GM23248 (cell line): Measurements from ENCODE around the gene NCK2. TPM values are rescaled to one million over a fixed set of nuclear protein-coding genes. Genes with fewer than 3 reads are reported as not detected.

ENCODE experiments used
- DNase-seq: peaks from one replicate; pipeline ENCODE4 v3.0.0-alpha.2; 2015
- H2AFZ ChIP-seq: fragments of 200-600 bp; sonication (generic); 2 replicates; pipeline ENCODE4 v1.6.1; 2016; ENCODE audit warnings: antibody characterized with exemption
- H3F3A ChIP-seq: fragments of 200-600 bp; sonication (generic); 2 replicates; pipeline ENCODE4 v1.6.1; 2016; ENCODE audit warnings: mild to moderate bottlenecking, antibody characterized with exemption, mixed run types; ENCODE audit not compliant: insufficient read depth
- H3K27ac ChIP-seq: fragments of 200-600 bp; sonication (generic); 2 replicates; pipeline ENCODE4 v1.5.1; 2016; ENCODE audit warnings: mild to moderate bottlenecking
- H3K27me3 ChIP-seq: fragments of 200-600 bp; sonication (generic); replicated peaks from 2 replicates; pipeline ENCODE4 v1.6.1; 2016; ENCODE audit warnings: mild to moderate bottlenecking; ENCODE audit not compliant: insufficient read depth
- H3K36me3 ChIP-seq: fragments of 200-600 bp; sonication (generic); 2 replicates; pipeline ENCODE4 v1.6.1; 2016; ENCODE audit warnings: low read depth, mild to moderate bottlenecking
- H3K4me1 ChIP-seq: fragments of 200-600 bp; sonication (generic); 2 replicates; pipeline ENCODE4 v1.6.1; 2016; ENCODE audit warnings: mild to moderate bottlenecking; ENCODE audit not compliant: insufficient read depth
- H3K4me2 ChIP-seq: fragments of 200-600 bp; sonication (generic); one replicate; pipeline ENCODE4 v1.6.1; 2016; ENCODE audit warnings: mild to moderate bottlenecking; ENCODE audit not compliant: unreplicated experiment
- H3K4me3 ChIP-seq: fragments of 200-600 bp; sonication (generic); 2 replicates; pipeline ENCODE4 v1.5.1; 2016; ENCODE audit warnings: mild to moderate bottlenecking
- H3K79me2 ChIP-seq: fragments of 200-600 bp; sonication (generic); 2 replicates; pipeline ENCODE4 v1.6.1; 2016; ENCODE audit warnings: mild to moderate bottlenecking; ENCODE audit not compliant: insufficient read depth
- H3K9ac ChIP-seq: fragments of 200-600 bp; sonication (generic); 2 replicates; pipeline ENCODE4 v1.6.1; 2016; ENCODE audit warnings: mild to moderate bottlenecking
- H3K9me2 ChIP-seq: fragments of 200-600 bp; sonication (generic); 2 replicates; pipeline ENCODE4 v1.6.1; 2016; ENCODE audit warnings: mixed run types, mild to moderate bottlenecking, moderate library complexity; ENCODE audit not compliant: insufficient read depth
- H3K9me3 ChIP-seq: fragments of 200-600 bp; sonication (generic); one replicate; pipeline ENCODE4 v1.6.1; 2017; ENCODE audit warnings: low read depth
- H4K20me1 ChIP-seq: fragments of 200-600 bp; sonication (generic); 2 replicates; pipeline ENCODE4 v1.6.0; 2016; ENCODE audit not compliant: insufficient read depth
- EZH2 ChIP-seq: fragments of 200-600 bp; sonication (generic); IDR thresholded peaks from 2 replicates; pipeline ENCODE4 v1.6.1; 2018; ENCODE audit warnings: antibody characterized with exemption, mild to moderate bottlenecking; ENCODE audit not compliant: insufficient read depth, poor library complexity, severe bottlenecking
- EZH2phosphoT487 ChIP-seq: fragments of 200-600 bp; sonication (generic); IDR thresholded peaks from 2 replicates; pipeline ENCODE4 v1.6.1; 2018; ENCODE audit warnings: antibody characterized with exemption, moderate library complexity, mild to moderate bottlenecking, low read depth; ENCODE audit not compliant: insufficient read depth
- WGBS, 2 experiments: methylation state at CpG; one replicate each; pipeline ENCODE4 v1.1.6; 2015 to 2017; ENCODE audit warnings: low lambda C conversion rate in 2 of 2, low coverage in 1 of 2; ENCODE audit errors: missing lambda C conversion rate in 2 of 2; 5-methylcytosine and 5-hydroxymethylcytosine counted together
- in situ Hi-C: fragments of 300-500 bp; cut with MboI; formaldehyde crosslinking; loops from 2 replicates; pipeline ENCODE4 v1.15.0; 2020
- polyA plus RNA-seq: library from polyadenylated mRNA; unstranded; fragments of >200 nt; fragmentation: Nextera tagmentation; extraction: Ambion mirVana; gene quantifications from 2 replicates; pipeline ENCODE4 v1.2.1, GENCODE V29; 2016
- total RNA-seq: library from RNA; depleted of rRNA; stranded (reverse); fragments of >200 nt; shearing (Covaris generic); gene quantifications from 2 replicates; pipeline ENCODE4 v1.2.3, GENCODE V29; 2014

NCK2 gene
- total and polyA plus RNA-seq, 2 experiments from 2014 or later: 5.1 to 25.2 TPM

DNA sequence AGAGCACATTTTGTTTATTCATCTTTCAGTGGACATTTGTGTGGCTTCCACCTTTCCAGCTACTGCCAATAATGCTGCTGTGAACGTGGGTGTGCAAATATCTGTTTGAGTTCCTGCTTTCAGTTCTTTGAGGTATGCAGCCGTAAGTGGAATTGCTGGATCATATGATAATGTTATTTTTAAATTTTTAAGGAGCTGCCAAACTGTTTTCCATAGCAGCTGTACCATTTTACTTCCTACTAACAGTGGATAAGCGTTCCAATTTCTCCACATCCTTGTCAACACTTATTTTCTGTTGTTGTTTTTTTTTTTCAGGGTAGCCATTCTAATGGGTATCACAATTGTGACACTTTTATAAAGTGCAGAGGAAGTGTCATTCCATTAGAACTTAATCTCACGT is 162.5 kb downstream of the NCK2 start:
- Histone ChIP-seq H3K4me2 (no peak overlapping the region), H3K9me3 (no peaks in the 10 kb centered on the region), H3K79me2 (no peaks in the 10 kb centered on the region), H2AFZ (no peak overlapping the region), H3K9ac (no peak overlapping the region), H3K4me1 (no peaks in the 10 kb centered on the region), H3K36me3 (no peaks in the 10 kb centered on the region), H3K9me2 (no peaks in the 10 kb centered on the region), H3F3A (no peaks in the 10 kb centered on the region), H3K4me3 (no peak overlapping the region), H3K27ac (no peak overlapping the region), H3K27me3 (no peaks in the 10 kb centered on the region), H4K20me1 (no peaks in the 10 kb centered on the region)
- no peak for DNase-seq
- TF ChIP-seq EZH2phosphoT487 (no peak), EZH2 (no peak)
- in situ Hi-C loops: no loop called here
- WGBS, 2 experiments: 27 to 34% methylated on average over 4 of the region's 4 CpGs

DNA sequence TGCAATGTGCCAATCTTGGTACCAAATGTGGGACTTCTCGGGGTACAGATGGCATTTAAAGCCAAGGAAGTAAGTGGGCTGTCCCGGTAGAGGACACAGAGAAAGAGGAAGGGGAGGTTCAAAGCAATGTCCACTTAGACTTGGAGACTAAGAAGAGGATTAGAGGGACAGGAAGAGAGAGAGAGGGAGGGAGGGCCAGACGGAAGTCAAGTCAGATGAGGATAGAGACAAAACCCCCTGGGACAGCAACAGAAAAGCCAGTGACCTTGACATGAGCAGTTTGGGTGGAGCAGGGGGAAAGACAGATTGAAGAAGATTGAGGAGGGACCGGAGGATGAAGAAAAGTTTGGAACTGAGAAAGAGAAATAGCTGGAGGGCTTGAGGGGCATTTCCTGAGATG is 164.5 kb downstream of the NCK2 start:
- no peak overlapping the region for H3K27ac ChIP-seq
- DNase-seq: no peak
- H3K4me2 ChIP-seq: no peak overlapping the region
- in situ Hi-C loops: no loop called here
- no peak overlapping the region for H3K9ac ChIP-seq
- no peaks in the 10 kb centered on the region for H3K36me3 ChIP-seq
- H3K4me1 ChIP-seq: no peaks in the 10 kb centered on the region
- no peaks in the 10 kb centered on the region for H3F3A ChIP-seq
- no peak overlapping the region for H3K4me3 ChIP-seq
- no peaks in the 10 kb centered on the region for H3K27me3 ChIP-seq
- H3K9me2 ChIP-seq: no peaks in the 10 kb centered on the region
- no peaks in the 10 kb centered on the region for H3K9me3 ChIP-seq
- H4K20me1 ChIP-seq: no peaks in the 10 kb centered on the region
- TF ChIP-seq EZH2phosphoT487 (no peak), EZH2 (no peak)
- 57 to 59% methylated on average over 4 of the region's 4 CpGs for WGBS, 2 experiments
- H2AFZ ChIP-seq: no peak overlapping the region
- H3K79me2 ChIP-seq: no peaks in the 10 kb centered on the region

DNA sequence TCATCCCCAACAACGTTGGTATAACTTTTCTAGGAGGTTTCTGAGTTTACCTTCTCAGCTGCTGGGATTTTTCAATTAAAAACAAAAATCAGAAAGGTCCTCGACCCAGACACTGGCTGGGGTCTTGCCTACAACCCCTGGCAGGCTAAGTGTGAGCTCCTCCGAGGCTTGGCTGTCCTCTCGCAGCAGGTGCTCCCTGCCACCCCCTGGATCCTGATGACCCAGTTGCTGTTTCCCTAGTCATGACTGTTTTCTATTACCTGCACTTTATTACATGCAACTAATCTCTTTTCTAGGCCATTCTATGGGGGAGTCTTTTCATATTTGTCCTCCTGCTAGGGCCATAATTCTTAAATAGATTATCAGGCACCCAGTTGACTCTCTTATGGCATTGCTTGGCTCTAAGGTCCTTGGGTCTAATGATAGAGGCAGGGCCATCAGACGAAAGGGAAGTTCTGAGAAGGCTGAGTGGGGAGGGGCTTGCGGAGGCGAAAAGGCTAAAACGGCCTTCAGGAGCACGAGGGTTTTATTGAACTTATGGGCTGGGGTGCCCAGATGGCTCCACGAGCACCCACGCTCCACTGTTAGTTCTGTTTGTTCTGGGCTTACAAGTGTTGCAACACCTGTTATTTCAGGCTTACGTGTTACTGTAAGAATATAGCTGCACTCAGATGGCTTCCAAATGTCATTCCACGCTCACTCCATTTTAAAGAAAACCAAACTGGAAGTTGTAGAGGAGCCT is 166.0 kb downstream of the NCK2 start:
- Histone ChIP-seq H2AFZ (no peak overlapping the region), H3K9ac (no peak overlapping the region), H4K20me1 (no peaks in the 10 kb centered on the region), H3F3A (no peaks in the 10 kb centered on the region), H3K9me2 (no peaks in the 10 kb centered on the region), H3K79me2 (no peaks in the 10 kb centered on the region), H3K27me3 (no peaks in the 10 kb centered on the region), H3K27ac (no peak overlapping the region), H3K4me3 (no peak overlapping the region), H3K4me2 (no peak overlapping the region), H3K4me1 (no peaks in the 10 kb centered on the region), H3K36me3 (no peaks in the 10 kb centered on the region), H3K9me3 (no peaks in the 10 kb centered on the region)
- no peak for TF ChIP-seq EZH2
- TF ChIP-seq EZH2phosphoT487: no peak
- in situ Hi-C loops: no loop called here
- DNase-seq: no peak
- WGBS, 2 experiments: 35 to 39% methylated on average over 13 of the region's 13 CpGs

DNA sequence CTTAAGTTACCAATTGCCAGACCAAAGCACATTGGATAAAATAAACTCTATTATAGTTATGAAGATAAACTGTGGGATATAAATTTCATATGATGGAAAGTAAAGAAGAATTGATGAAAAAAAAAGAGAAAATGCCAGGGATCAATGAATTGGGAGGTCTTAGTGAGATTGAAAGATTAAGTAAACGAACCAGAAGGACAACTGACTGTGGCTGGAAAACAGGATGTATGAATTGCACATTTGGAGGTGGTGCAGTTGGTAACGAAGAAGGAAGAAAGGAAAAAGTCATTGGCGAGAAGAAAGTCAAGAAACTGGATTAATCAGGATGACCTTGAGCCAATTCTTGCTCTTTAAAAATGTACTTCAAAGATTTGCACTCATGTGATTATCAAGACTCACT is 166.7 kb downstream of the NCK2 start:
- Histone ChIP-seq H3K4me2 (no peak overlapping the region), H3K9ac (no peak overlapping the region), H3K27me3 (no peaks in the 10 kb centered on the region), H4K20me1 (no peaks in the 10 kb centered on the region), H3K27ac (no peak overlapping the region), H3K36me3 (no peaks in the 10 kb centered on the region), H3K9me2 (no peaks in the 10 kb centered on the region), H2AFZ (no peak overlapping the region), H3F3A (no peaks in the 10 kb centered on the region), H3K9me3 (no peaks in the 10 kb centered on the region), H3K4me1 (no peaks in the 10 kb centered on the region), H3K79me2 (no peaks in the 10 kb centered on the region), H3K4me3 (no peak overlapping the region)
- DNase-seq: no peak
- TF ChIP-seq EZH2 (no peak), EZH2phosphoT487 (no peak)
- WGBS, 2 experiments: 44 to 48% methylated on average over 3 of the region's 3 CpGs
- in situ Hi-C loops: no loop called here
